HFFc6 (cell line): ENCODE measurements around the gene TNNI2. TPM values are rescaled to one million over a fixed set of nuclear protein-coding genes. Genes with fewer than 3 reads are reported as not detected.

Source experiments
- DNase-seq: peaks from one replicate; pipeline ENCODE4 v3.0.0-alpha.2; 2018
- H3K27ac Mint-ChIP-seq: 2 replicates; pipeline ENCODE4 v1.8.0; 2020; ENCODE audit warnings: mild to moderate bottlenecking, mixed read lengths
- H3K27me3 Mint-ChIP-seq: 2 replicates; pipeline ENCODE4 v1.8.0; 2021; ENCODE audit warnings: mild to moderate bottlenecking, moderate library complexity, mixed read lengths; ENCODE audit not compliant: insufficient read depth
- H3K36me3 Mint-ChIP-seq: 2 replicates; pipeline ENCODE4 v1.8.0; 2021; ENCODE audit warnings: low read depth, mixed read lengths
- H3K4me1 Mint-ChIP-seq: 2 replicates; pipeline ENCODE4 v1.8.0; 2020; ENCODE audit warnings: low read depth, mixed read lengths
- H3K4me3 Mint-ChIP-seq: 2 replicates; pipeline ENCODE4 v1.8.0; 2020; ENCODE audit warnings: mild to moderate bottlenecking, moderate library complexity, mixed read lengths
- H3K9me3 Mint-ChIP-seq: 2 replicates; pipeline ENCODE4 v1.8.0; 2020; ENCODE audit warnings: mild to moderate bottlenecking, mixed read lengths
- total RNA-seq, 6 experiments: library from RNA; stranded (reverse); fragmentation: NEBNext Ultra II Directional; extraction: Animal tissue kit (Norgen Biotek cat#: 25700); gene quantifications; 2 replicates in 1 of 6; 3 replicates in 5 of 6; pipeline ENCODE4 v1.2.3, GENCODE V29; 2021
- TF ChIP-seq, protein P1 (sequence below): fragments of 200-600 bp; sonication (generic); IDR thresholded peaks from 2 replicates; pipeline ENCODE4 v1.5.0; 2021; ENCODE audit warnings: antibody characterized with exemption, mild to moderate bottlenecking

Gene TNNI2
- total RNA-seq, 6 experiments from 2014 or later: not detected

DNA sequence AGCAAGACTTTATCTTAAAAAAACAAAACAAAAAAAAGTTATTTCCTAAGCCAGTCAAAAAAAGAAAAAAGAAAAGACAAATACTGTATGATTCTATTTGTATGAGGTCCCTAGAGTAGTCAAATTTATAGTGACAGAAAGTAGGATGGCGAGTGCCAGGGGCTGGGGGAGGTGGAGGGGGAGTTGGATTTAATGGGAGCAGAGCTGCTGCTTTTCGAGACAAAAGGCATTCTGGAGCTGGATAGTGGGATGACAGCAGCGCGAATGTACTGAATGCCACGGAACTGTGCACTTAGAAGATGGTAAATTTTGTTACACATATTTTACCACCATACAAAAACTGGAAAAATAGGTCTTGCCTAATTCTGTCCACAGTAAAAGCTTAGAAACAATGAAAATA is 21.8 kb upstream of the TNNI2 start:
- Mint-ChIP-seq H3K4me3 (no peak overlapping the region), H3K36me3 (no peaks in the 10 kb centered on the region), H3K27me3 (peaks cover 39% of the 10 kb centered on the region), H3K4me1 (peaks cover 7% of the 10 kb centered on the region; the same call in 1 of the 2 replicates), H3K9me3 (peaks cover 9% of the 10 kb centered on the region), H3K27ac (no peak overlapping the region)
- TF ChIP-seq, protein P1, sequence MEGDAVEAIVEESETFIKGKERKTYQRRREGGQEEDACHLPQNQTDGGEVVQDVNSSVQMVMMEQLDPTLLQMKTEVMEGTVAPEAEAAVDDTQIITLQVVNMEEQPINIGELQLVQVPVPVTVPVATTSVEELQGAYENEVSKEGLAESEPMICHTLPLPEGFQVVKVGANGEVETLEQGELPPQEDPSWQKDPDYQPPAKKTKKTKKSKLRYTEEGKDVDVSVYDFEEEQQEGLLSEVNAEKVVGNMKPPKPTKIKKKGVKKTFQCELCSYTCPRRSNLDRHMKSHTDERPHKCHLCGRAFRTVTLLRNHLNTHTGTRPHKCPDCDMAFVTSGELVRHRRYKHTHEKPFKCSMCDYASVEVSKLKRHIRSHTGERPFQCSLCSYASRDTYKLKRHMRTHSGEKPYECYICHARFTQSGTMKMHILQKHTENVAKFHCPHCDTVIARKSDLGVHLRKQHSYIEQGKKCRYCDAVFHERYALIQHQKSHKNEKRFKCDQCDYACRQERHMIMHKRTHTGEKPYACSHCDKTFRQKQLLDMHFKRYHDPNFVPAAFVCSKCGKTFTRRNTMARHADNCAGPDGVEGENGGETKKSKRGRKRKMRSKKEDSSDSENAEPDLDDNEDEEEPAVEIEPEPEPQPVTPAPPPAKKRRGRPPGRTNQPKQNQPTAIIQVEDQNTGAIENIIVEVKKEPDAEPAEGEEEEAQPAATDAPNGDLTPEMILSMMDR: no peak
- DNase-seq: no peak

DNA sequence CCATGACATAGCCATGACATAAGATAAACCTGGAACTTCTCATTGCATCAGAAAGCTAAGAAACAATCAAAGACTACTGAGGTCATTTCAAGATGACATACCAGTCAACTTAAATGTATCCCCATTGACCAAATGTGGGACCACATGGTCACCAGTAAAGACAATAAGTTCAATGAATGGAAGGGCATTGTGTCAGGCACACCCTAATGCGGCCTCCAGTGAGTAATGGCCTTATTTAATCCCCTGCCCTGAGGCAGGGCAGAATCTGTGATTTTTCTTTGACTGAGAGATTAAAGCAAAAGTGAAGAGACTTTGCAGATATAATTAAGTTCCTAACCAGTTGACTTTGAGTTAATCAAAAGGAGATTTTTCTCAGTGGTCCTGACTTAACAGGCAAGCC is 21.3 kb upstream of the TNNI2 start:
- Mint-ChIP-seq H3K4me3 (no peak overlapping the region), H3K36me3 (no peaks in the 10 kb centered on the region), H3K9me3 (peaks cover 4% of the 10 kb centered on the region), H3K4me1 (peaks cover 7% of the 10 kb centered on the region; the same call in 1 of the 2 replicates), H3K27me3 (peaks cover 35% of the 10 kb centered on the region), H3K27ac (no peak overlapping the region)
- no peak for DNase-seq
- TF ChIP-seq, protein P1: no peak

DNA sequence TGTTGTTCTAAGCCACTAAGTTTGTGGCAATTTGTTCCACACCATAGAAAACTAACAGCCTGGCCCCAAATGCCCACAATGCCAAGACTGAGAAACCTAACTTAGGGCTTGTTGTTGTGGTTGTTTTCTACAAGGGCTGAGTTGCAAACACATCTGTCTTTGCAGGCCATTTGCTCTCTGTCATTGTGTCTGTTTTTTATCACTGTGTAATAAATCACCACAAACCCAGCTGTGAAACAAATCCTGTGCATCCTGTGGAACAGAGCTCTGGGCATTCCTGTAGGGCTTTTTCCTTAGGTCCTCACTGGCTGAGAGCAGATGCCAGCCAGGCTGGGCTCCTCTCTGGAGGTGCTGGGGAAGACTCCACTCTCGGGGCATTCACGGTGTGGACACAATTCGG is 19.7 kb upstream of the TNNI2 start:
- H3K9me3 Mint-ChIP-seq: no peaks in the 10 kb centered on the region; the same call in none of the 2 replicates
- H3K4me1 Mint-ChIP-seq: peaks cover 7% of the 10 kb centered on the region; the same call in 1 of the 2 replicates
- no peak overlapping the region for H3K4me3 Mint-ChIP-seq
- no peak overlapping the region for H3K27ac Mint-ChIP-seq
- DNase-seq: no peak
- H3K36me3 Mint-ChIP-seq: no peaks in the 10 kb centered on the region
- peaks cover 22% of the 10 kb centered on the region for H3K27me3 Mint-ChIP-seq
- TF ChIP-seq, protein P1: no peak

DNA sequence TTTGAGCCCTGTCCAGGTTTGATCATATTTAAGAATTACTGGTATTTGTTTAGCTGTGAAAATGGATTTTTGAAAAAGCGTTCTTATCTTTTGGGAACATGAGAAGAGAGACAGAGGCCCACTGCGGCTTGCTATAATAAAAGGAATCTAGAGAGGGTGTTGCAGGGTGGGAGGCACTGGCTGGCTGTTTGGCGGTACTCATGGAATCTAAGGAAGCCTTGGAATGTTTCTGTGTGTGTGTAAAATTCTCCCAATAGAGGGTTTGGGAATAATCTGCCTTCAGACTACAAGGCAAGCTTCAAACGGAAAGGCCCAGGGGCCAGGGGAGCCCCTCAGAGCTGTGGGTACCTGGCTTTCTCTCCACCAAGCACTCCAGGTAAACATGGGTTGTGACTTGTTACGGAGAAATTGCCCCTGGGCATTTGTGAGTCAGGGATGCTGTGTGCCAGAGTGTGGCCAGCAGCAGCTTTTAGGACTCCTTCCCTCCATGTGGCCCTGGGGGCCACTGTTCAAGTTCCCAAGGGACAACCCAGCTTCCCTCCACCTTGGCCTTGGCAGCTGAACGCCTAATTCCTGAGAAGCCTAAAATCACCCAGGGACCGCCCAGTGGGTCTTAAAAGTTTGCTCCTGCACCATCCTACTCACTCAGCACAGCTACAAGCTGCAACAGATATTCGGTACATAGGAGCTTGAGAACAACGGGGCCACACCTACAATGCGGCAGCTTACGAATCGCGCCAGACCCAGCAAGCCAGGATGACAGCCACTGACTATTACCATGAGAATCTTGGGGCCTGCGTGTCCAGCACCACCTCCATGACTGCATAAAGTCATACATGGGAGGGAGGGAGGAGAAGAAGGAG is 18.1 kb upstream of the TNNI2 start:
- Mint-ChIP-seq H3K4me1 (peaks cover 7% of the 10 kb centered on the region; the same call in 1 of the 2 replicates), H3K27ac (no peak overlapping the region), H3K9me3 (no peaks in the 10 kb centered on the region; the same call in none of the 2 replicates), H3K4me3 (no peak overlapping the region), H3K27me3 (peaks cover 16% of the 10 kb centered on the region), H3K36me3 (no peaks in the 10 kb centered on the region)
- peak; percentile 7 for DNase-seq
- TF ChIP-seq, protein P1: no peak

DNA sequence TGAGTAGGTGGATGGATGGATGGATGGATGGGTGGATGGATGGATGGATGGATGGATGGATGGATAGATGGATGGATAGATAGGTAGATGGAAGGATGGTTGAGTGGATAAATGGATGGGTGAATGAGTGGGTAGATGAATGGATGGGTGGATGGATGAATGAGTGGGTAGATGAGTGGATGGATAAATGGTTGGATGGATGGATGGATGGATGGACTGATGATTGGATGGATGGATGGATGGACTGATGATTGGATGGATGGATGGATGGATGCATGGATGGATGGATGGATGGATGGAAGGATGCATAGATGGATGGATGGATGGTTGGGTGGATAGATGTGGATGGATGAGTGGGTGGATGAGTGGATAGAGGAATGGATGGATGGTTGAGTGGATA is 17.2 kb upstream of the TNNI2 start:
- no peaks in the 10 kb centered on the region; the same call in none of the 2 replicates for H3K9me3 Mint-ChIP-seq
- H3K27me3 Mint-ChIP-seq: peaks cover 10% of the 10 kb centered on the region; the same call in 1 of the 2 replicates
- TF ChIP-seq, protein P1: no peak
- H3K4me1 Mint-ChIP-seq: peaks cover 7% of the 10 kb centered on the region; the same call in 1 of the 2 replicates
- H3K27ac Mint-ChIP-seq: no peak overlapping the region
- no peak overlapping the region for H3K4me3 Mint-ChIP-seq
- no peak for DNase-seq
- H3K36me3 Mint-ChIP-seq: no peaks in the 10 kb centered on the region
